ENCODE data around the gene CYTL1.

DNA sequence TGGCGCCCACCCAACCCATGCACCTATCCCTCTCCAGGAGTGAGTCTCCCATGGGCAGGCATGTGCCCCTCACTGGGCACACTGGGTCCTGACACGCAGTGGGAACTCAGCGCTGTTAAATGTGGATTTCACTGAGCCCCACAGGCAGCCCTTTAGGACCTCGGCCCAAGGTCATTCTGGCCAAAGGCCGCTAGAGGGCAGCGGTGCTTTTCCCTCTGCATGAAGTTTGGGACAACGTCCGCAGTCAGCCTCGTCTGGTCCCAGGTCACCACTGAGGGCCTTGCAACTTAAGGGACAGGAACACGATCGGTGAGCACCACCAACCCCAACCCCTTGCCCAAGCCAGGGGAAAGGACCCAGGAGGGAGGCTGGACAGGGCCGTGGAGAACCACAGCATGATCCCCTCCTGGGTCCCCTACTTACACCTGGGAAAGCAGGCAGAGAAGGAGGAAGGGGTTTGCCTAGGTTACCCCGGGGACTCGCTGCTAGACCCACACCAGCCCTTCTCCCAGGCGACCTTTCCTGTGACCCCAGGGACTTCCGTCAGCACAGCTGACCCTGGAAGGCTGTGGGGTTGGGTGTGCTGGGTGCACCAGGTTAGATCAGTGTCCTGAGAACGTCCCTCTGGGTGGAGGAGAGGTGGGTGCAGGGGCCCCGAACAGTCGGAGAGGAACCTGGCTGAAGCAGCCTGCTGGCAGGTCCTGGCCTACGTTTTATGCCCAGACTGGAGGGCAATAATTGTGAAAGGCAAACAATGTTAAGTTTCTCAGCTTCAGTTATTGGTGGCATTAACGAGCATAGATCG is 24.0 kb downstream of the CYTL1 start:
- TF ChIP-seq, protein P1, sequence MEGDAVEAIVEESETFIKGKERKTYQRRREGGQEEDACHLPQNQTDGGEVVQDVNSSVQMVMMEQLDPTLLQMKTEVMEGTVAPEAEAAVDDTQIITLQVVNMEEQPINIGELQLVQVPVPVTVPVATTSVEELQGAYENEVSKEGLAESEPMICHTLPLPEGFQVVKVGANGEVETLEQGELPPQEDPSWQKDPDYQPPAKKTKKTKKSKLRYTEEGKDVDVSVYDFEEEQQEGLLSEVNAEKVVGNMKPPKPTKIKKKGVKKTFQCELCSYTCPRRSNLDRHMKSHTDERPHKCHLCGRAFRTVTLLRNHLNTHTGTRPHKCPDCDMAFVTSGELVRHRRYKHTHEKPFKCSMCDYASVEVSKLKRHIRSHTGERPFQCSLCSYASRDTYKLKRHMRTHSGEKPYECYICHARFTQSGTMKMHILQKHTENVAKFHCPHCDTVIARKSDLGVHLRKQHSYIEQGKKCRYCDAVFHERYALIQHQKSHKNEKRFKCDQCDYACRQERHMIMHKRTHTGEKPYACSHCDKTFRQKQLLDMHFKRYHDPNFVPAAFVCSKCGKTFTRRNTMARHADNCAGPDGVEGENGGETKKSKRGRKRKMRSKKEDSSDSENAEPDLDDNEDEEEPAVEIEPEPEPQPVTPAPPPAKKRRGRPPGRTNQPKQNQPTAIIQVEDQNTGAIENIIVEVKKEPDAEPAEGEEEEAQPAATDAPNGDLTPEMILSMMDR (IDR thresholded peaks at IDR 0.05): peak; percentile 83 to 92 (median 83)
- TF ChIP-seq POLR2A (IDR thresholded peaks at IDR 0.05): no peak

Data from uterus (tissue), 2 donors.